GM18517 (cell line): ENCODE results near the gene EFHB.
"Not testable (repeated sequence)": the region's sequence is repeated elsewhere in the genome, so short reads cannot be mapped to it uniquely, and the experiment has no call there.

ENCODE experiments used
- ATAC-seq: cut with Tn5 transposase; IDR thresholded peaks from one replicate; pipeline ENCODE4 v1.9.1; 2021; ENCODE audit warnings: mild to moderate bottlenecking, moderate library complexity; ENCODE audit not compliant: unreplicated experiment

EFHB gene

GRCh38 chr3:19931180-19931692 is 2.8 kb downstream of the EFHB start:
- ATAC-seq = peak; percentile 67

- no peak for ATAC-seq
Observed at GRCh38 chr3:19920401-19921080, 13.5 kb downstream of the EFHB start.

GRCh38 chr3:19917167-19917566 is 16.9 kb downstream of the EFHB start:
- ATAC-seq = no peak

GRCh38 chr3:19911452-19911851 is 22.6 kb downstream of the EFHB start:
- ATAC-seq = no peak

- ATAC-seq = no peak
Observed at GRCh38 chr3:19907523-19907922, 26.5 kb downstream of the EFHB start.

GRCh38 chr3:19903649-19904048 is 30.4 kb downstream of the EFHB start:
- ATAC-seq = no peak

- ATAC-seq = no peak
Observed at GRCh38 chr3:19901918-19902317, 32.1 kb downstream of the EFHB start.

- ATAC-seq = no peak
Observed at GRCh38 chr3:19901337-19901736, 32.7 kb downstream of the EFHB start.

GRCh38 chr3:19899833-19900232 is 34.2 kb downstream of the EFHB start:
- ATAC-seq = not testable (repeated sequence)

- ATAC-seq = no peak
Observed at GRCh38 chr3:19899264-19899663, 34.8 kb downstream of the EFHB start.

GRCh38 chr3:19898721-19899120 is 35.3 kb downstream of the EFHB start:
- ATAC-seq = no peak

GRCh38 chr3:19891740-19892139 is 42.3 kb downstream of the EFHB start:
- ATAC-seq = no peak

GRCh38 chr3:19888428-19889152 is 45.4 kb downstream of the EFHB start:
- ATAC-seq = no peak

- not testable (repeated sequence) for ATAC-seq
Observed at GRCh38 chr3:19887122-19887521, 46.9 kb downstream of the EFHB start.

- ATAC-seq = no peak
Observed at GRCh38 chr3:19886404-19886803, 47.6 kb downstream of the EFHB start.

GRCh38 chr3:19885468-19885867 is 48.5 kb downstream of the EFHB start:
- no peak for ATAC-seq

- no peak for ATAC-seq
Observed at GRCh38 chr3:19881852-19882251, 52.2 kb downstream of the EFHB start.

- ATAC-seq = no peak
Observed at GRCh38 chr3:19881036-19881435, 53.0 kb downstream of the EFHB start.

- ATAC-seq = no peak
Observed at GRCh38 chr3:19877656-19878055, 56.4 kb downstream of the EFHB start.

- peak; percentile 92 for ATAC-seq
Observed at GRCh38 chr3:19866751-19867347, 67.2 kb downstream of the EFHB start.

- not testable (repeated sequence) for ATAC-seq
Observed at GRCh38 chr3:19855318-19855717, 78.7 kb downstream of the EFHB start.

GRCh38 chr3:19846609-19847008 is 87.4 kb downstream of the EFHB start:
- ATAC-seq = not testable (repeated sequence)
